Nephron (organoid): ENCODE results near the gene ELOVL7.
"Not testable (repeated sequence)": the region's sequence is repeated elsewhere in the genome, so short reads cannot be mapped to it uniquely, and the experiment has no call there.

Source experiments
- H3K27ac Mint-ChIP-seq, 3 experiments: 2 replicates each; pipeline ENCODE4 v1.8.0; 2020; ENCODE audit warnings: mixed read lengths in 3 of 3, mild to moderate bottlenecking in 2 of 3, moderate library complexity in 1 of 3
- H3K27me3 Mint-ChIP-seq: 2 replicates; pipeline ENCODE4 v1.8.0; 2021; ENCODE audit warnings: low read depth, mild to moderate bottlenecking, moderate library complexity, mixed read lengths
- H3K36me3 Mint-ChIP-seq: 2 replicates; pipeline ENCODE4 v1.8.0; 2020; ENCODE audit warnings: low read depth, mixed read lengths
- H3K4me1 Mint-ChIP-seq: 2 replicates; pipeline ENCODE4 v1.8.0; 2020; ENCODE audit warnings: mixed read lengths
- H3K4me3 Mint-ChIP-seq, 3 experiments: 2 replicates each; pipeline ENCODE4 v1.8.0; 2020; ENCODE audit warnings: mild to moderate bottlenecking in 3 of 3, mixed read lengths in 3 of 3, moderate library complexity in 2 of 3
- H3K9me3 Mint-ChIP-seq: 2 replicates; pipeline ENCODE4 v1.8.0; 2020; ENCODE audit warnings: mixed read lengths
- TF ChIP-seq, protein P1 (sequence below), 3 experiments: fragments of 200-600 bp; sonication (generic); IDR thresholded peaks; one replicate each; pipeline ENCODE4 v1.5.0; 2021; ENCODE audit warnings: antibody characterized with exemption in 3 of 3; ENCODE audit not compliant: unreplicated experiment in 3 of 3

ELOVL7 gene

DNA sequence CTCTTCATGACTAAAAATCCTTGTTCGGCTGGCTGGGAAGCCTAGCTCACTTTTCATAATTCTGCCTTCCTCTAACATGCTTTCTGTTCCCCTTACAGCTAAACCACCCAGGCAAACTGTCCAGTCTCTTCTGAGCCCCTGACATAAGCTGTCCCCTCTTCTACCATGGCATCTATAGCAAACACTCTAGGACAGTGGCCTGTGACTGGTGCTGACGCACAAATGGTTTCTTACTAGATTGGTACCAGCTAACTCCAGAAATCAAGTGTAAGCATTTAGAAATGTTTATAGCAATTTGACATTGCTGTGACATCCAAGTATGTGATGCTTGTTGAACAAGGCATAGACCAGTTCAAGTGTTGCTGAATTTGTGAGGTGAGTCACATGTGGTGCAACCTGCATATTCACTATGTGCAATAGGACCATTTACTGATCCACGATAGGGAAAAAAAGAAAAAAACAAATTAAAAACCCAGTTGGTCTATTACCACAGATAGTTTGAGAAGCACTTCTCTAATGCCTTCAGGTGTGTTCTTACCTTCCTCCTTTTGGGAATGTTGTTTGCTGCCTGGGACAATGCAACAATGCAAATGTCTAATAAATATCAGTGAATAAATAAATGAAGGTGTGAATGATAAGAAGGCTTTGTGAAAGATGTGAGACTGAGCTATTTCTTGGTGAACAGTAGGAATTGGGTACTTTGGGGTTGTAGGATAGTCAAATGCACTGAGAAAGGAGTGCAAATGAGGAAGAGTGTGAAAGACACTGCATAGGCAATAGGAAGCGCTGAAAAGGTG is 22.4 kb downstream of the ELOVL7 start:
- H3K36me3 Mint-ChIP-seq, result no peaks in the 10 kb centered on the region
- H3K27me3 Mint-ChIP-seq, result no peaks in the 10 kb centered on the region
- H3K9me3 Mint-ChIP-seq, result no peaks in the 10 kb centered on the region
- no peak overlapping the region for H3K4me3 Mint-ChIP-seq
- no peaks in the 10 kb centered on the region for H3K4me1 Mint-ChIP-seq
- TF ChIP-seq, protein P1, sequence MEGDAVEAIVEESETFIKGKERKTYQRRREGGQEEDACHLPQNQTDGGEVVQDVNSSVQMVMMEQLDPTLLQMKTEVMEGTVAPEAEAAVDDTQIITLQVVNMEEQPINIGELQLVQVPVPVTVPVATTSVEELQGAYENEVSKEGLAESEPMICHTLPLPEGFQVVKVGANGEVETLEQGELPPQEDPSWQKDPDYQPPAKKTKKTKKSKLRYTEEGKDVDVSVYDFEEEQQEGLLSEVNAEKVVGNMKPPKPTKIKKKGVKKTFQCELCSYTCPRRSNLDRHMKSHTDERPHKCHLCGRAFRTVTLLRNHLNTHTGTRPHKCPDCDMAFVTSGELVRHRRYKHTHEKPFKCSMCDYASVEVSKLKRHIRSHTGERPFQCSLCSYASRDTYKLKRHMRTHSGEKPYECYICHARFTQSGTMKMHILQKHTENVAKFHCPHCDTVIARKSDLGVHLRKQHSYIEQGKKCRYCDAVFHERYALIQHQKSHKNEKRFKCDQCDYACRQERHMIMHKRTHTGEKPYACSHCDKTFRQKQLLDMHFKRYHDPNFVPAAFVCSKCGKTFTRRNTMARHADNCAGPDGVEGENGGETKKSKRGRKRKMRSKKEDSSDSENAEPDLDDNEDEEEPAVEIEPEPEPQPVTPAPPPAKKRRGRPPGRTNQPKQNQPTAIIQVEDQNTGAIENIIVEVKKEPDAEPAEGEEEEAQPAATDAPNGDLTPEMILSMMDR (IDR thresholded peaks at IDR 0.05; ENCODE audit: unreplicated experiment in 3 of 3), result no peak
- no peak overlapping the region for H3K27ac Mint-ChIP-seq

DNA sequence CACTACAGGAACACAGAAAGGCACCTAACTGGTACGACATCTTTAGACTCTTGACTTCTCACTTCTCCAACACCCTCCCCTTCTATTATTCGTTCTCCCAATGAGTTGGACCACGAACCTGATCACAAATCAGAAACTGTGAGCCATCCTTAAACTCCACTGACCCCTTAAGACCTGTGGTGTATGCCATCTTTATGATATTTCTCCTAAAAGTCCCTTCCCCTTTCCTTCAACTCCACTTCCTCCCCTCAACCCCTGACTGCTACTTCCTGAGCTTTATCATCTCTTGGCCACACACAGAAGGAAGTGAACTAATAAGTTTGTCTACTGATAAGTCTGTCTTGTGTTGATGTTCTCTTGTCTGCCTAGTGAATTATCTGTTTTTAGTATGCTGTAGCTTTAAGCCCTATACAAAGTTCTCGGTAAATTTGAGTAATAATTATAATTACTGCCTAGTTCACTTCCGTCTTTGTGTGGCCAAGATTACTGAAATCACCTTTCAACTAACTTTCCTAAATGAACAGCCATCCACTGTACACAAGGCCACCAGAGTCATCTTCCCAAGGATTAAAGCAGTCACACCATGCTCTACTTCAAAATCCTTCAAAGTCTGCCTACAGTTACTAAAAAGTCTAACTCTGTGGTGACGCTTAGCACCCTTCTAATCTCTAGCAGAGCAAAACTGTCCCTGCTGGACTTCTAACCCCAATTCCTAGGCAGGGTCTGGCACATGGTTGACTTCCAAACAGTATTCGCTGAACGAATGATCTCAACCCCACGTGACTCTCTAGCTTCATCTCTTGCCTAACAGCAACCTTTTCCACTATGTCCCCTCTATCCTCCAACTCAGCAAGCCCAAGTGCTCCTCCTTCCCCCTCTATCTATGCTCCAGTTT is 23.2 kb downstream of the ELOVL7 start:
- Mint-ChIP-seq H3K36me3 (no peaks in the 10 kb centered on the region), H3K9me3 (no peaks in the 10 kb centered on the region), H3K27ac (no peak overlapping the region), H3K4me1 (no peaks in the 10 kb centered on the region), H3K27me3 (no peaks in the 10 kb centered on the region), H3K4me3 (no peak overlapping the region)
- TF ChIP-seq, protein P1 (IDR thresholded peaks at IDR 0.05; ENCODE audit: unreplicated experiment in 3 of 3), result no peak

DNA sequence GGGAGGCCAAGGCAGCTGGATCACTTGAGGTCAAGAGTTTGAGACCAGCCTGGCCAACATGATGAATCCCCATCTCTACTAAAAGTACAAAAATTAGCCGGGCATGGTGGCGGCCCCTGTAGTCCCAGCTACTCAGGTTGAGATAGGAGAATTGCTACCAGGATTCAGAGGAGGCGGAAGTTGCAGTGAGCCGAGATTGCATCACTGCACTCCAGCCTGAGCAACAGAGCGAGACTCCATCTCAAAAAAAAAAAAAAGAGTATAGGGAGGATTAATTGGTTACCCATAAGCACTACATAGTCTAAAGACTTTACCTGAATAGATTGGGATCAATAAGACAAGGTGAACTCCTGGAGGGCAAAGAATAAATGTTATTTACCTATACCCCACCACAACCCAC is 27.9 kb downstream of the ELOVL7 start:
- not testable (repeated sequence) for H3K4me3 Mint-ChIP-seq, H3K36me3 Mint-ChIP-seq, H3K4me1 Mint-ChIP-seq, H3K27me3 Mint-ChIP-seq, H3K27ac Mint-ChIP-seq, H3K9me3 Mint-ChIP-seq

DNA sequence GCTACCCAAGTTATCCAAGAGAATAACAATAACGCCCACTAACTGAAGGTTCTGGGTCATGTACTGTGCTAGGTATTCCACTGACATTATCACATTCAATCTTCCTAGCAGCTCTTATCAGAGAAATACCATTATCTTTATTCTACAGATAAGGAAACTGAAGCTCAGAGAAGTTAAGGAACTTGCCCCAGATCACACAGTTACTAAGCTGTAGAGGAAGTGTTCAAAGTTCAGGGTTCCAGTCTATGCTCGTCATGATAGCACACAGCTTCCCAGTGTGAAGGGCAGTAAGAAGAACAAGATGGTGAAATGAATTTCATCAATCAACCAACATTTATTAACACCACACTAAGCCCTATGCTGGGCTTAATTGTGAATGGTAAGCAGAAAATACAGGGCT is 29.6 kb downstream of the ELOVL7 start:
- H3K27ac Mint-ChIP-seq, result no peak overlapping the region
- TF ChIP-seq, protein P1 (IDR thresholded peaks at IDR 0.05; ENCODE audit: unreplicated experiment in 3 of 3), result no peak
- no peaks in the 10 kb centered on the region for H3K4me1 Mint-ChIP-seq
- H3K27me3 Mint-ChIP-seq, result no peaks in the 10 kb centered on the region
- no peaks in the 10 kb centered on the region for H3K36me3 Mint-ChIP-seq
- H3K4me3 Mint-ChIP-seq, result no peak overlapping the region
- H3K9me3 Mint-ChIP-seq, result no peaks in the 10 kb centered on the region

DNA sequence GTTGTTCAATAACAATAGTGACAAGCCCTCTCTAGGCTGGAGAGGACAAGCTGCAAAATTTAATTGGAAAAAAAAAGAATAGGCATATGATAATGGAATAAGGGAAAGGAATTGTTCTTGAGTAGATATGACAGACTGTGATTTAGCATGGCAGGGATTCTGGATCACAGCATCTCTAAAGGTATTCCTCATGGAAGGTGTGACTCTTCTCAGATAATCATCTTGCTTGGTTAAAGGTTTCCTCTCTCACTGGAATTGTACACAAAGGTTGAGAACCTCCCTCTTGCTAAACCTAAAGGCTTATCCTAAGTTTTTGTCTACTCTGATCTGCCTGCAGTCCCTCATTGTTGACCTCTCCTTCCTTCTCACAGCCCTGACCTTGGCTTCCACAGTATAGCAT is 31.6 kb downstream of the ELOVL7 start:
- TF ChIP-seq, protein P1 (IDR thresholded peaks at IDR 0.05; ENCODE audit: unreplicated experiment in 3 of 3), result no peak
- H3K4me3 Mint-ChIP-seq, result no peak overlapping the region
- no peaks in the 10 kb centered on the region for H3K36me3 Mint-ChIP-seq
- no peaks in the 10 kb centered on the region for H3K27me3 Mint-ChIP-seq
- H3K27ac Mint-ChIP-seq, result no peak overlapping the region
- H3K9me3 Mint-ChIP-seq, result no peaks in the 10 kb centered on the region
- H3K4me1 Mint-ChIP-seq, result no peaks in the 10 kb centered on the region

DNA sequence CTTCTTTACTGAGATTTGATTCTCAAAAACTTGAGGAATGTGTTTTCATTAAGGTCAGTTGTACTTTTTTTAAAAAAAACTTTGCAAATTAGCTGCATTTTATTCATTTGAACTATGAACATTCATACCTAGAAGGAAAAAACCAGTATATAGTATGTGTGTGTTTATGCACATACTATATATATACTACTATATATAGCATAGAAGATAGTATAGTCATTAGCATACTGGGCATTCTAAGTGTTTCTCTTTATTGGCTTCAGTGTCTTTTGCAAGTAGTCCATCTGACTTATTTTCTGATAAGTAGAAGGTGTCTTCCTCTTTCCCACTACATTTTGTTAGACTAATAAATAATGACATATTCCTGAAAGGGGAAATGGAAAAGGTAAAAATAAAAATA is 33.0 kb downstream of the ELOVL7 start:
- Mint-ChIP-seq H3K9me3 (no peaks in the 10 kb centered on the region), H3K27ac (no peak overlapping the region), H3K4me3 (no peak overlapping the region), H3K4me1 (no peaks in the 10 kb centered on the region), H3K27me3 (no peaks in the 10 kb centered on the region), H3K36me3 (no peaks in the 10 kb centered on the region)
- TF ChIP-seq, protein P1 (IDR thresholded peaks at IDR 0.05; ENCODE audit: unreplicated experiment in 3 of 3), result no peak
